DND-41 (cell line): ENCODE measurements around the gene RPL15.
"Not testable (repeated sequence)": the region's sequence is repeated elsewhere in the genome, so short reads cannot be mapped to it uniquely, and the experiment has no call there.

Experiments
- ATAC-seq: fragments of 200-7000 bp; cut with Tn5 transposase; 3 replicates; pipeline ENCODE4 v1.9.1; 2021; ENCODE audit warnings: low read depth; ENCODE audit not compliant: insufficient read depth
- DNase-seq: peaks from one replicate; pipeline ENCODE4 v3.0.0-alpha.2; 2020
- H2AFZ ChIP-seq: 2 replicates; pipeline ENCODE4 v1.6.0; 2012; ENCODE audit warnings: low read depth, low read length
- H3K27ac ChIP-seq: 2 replicates; pipeline ENCODE4 v1.5.1; 2012; ENCODE audit warnings: low read length, inconsistent platforms
- H3K27me3 ChIP-seq: fragments of 200-600 bp; sonication (generic); 2 replicates; pipeline ENCODE4 v1.6.0; 2012; ENCODE audit warnings: low read length, mild to moderate bottlenecking, inconsistent platforms; ENCODE audit not compliant: insufficient read depth, poor library complexity
- H3K36me3 ChIP-seq: 2 replicates; pipeline ENCODE4 v1.5.1; 2012; ENCODE audit warnings: low read length, inconsistent platforms; ENCODE audit not compliant: insufficient read depth
- H3K4me1 ChIP-seq: 2 replicates; pipeline ENCODE4 v1.5.1; 2012; ENCODE audit warnings: mild to moderate bottlenecking, low read length; ENCODE audit not compliant: insufficient read depth
- H3K4me2 ChIP-seq: 2 replicates; pipeline ENCODE4 v1.6.0; 2012; ENCODE audit warnings: mild to moderate bottlenecking, moderate library complexity, low read length, inconsistent platforms; ENCODE audit not compliant: insufficient read depth
- H3K4me3 ChIP-seq, 2 experiments: fragments of 200-600 bp in 1 of 2; shearing (Covaris generic) in 1 of 2; 2 replicates each; pipeline ENCODE4 v1.5.1; 2012 to 2016; ENCODE audit warnings: inconsistent platforms in 2 of 2, low read length in 2 of 2, mild to moderate bottlenecking in 2 of 2, low read depth in 1 of 2, moderate library complexity in 1 of 2
- H3K79me2 ChIP-seq: 2 replicates; pipeline ENCODE4 v1.6.0; 2012; ENCODE audit warnings: low read length, inconsistent platforms; ENCODE audit not compliant: insufficient read depth
- H3K9ac ChIP-seq: 2 replicates; pipeline ENCODE4 v1.6.0; 2012; ENCODE audit warnings: low read depth, mild to moderate bottlenecking, inconsistent platforms, low read length, moderate library complexity
- H3K9me3 ChIP-seq: 2 replicates; pipeline ENCODE4 v1.5.1; 2012; ENCODE audit warnings: low read length, moderate library complexity, mild to moderate bottlenecking, inconsistent platforms; ENCODE audit not compliant: insufficient read depth, severe bottlenecking
- H4K20me1 ChIP-seq: 2 replicates; pipeline ENCODE4 v1.6.0; 2012; ENCODE audit warnings: low read length; ENCODE audit not compliant: insufficient read depth
- EZH2 ChIP-seq: IDR thresholded peaks from 3 replicates; pipeline ENCODE4 v1.6.1; 2012; ENCODE audit warnings: borderline replicate concordance, low read depth, mild to moderate bottlenecking, moderate library complexity, low read length, inconsistent platforms; ENCODE audit not compliant: severe bottlenecking
- TF ChIP-seq, protein P1 (sequence below): IDR thresholded peaks from 2 replicates; pipeline ENCODE4 v1.5.1; 2012; ENCODE audit warnings: borderline replicate concordance, low read length, moderate library complexity, mild to moderate bottlenecking; ENCODE audit not compliant: poor library complexity, severe bottlenecking; ENCODE audit errors: extremely low read depth

Gene RPL15

DNA sequence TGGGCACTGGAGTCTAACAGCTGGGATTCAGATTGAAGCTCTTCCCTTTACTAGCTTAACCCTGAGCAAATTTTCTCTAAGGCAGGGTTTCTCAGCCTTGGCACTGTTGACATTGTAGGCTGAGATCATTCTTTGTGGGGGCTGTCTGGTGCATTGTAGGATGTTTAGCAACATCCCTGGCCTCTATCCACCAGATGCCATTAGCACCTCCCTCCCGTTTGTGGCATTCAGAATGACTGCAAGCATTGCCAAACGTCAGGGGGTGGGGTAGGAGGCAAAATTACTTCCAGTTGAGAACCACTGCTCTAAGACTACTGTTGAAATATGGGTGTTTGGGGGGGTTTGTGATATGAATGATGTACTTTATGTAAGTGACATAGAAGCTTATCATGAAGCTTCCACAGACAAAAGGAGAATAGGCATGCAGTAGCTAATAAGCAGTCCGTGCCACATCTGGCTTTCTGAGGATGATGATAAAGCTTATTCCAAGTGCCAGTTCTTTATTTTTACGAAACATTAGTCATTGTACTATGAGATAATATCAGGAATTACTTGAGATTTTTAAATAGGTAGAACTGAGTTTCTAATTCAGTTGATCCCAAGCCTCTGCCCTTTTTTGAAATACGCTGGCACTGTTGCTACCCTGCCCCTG is 39.5 kb upstream of the RPL15 start:
- Histone ChIP-seq H3K4me1 (no peaks in the 10 kb centered on the region), H3K4me3 (no peak overlapping the region), H3K27me3 (no peaks in the 10 kb centered on the region), H3K4me2 (no peak overlapping the region), H3K27ac (no peak overlapping the region), H3K9me3 (no peaks in the 10 kb centered on the region), H4K20me1 (peaks cover 30% of the 10 kb centered on the region), H2AFZ (no peak overlapping the region), H3K79me2 (peaks cover 28% of the 10 kb centered on the region; the same call in 1 of the 2 replicates), H3K36me3 (0 out of 2 replicates have a peak, but pooled peaks cover 4% of the 10 kb centered on the region), H3K9ac (no peak overlapping the region)
- TF ChIP-seq, protein P1, sequence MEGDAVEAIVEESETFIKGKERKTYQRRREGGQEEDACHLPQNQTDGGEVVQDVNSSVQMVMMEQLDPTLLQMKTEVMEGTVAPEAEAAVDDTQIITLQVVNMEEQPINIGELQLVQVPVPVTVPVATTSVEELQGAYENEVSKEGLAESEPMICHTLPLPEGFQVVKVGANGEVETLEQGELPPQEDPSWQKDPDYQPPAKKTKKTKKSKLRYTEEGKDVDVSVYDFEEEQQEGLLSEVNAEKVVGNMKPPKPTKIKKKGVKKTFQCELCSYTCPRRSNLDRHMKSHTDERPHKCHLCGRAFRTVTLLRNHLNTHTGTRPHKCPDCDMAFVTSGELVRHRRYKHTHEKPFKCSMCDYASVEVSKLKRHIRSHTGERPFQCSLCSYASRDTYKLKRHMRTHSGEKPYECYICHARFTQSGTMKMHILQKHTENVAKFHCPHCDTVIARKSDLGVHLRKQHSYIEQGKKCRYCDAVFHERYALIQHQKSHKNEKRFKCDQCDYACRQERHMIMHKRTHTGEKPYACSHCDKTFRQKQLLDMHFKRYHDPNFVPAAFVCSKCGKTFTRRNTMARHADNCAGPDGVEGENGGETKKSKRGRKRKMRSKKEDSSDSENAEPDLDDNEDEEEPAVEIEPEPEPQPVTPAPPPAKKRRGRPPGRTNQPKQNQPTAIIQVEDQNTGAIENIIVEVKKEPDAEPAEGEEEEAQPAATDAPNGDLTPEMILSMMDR, result no peak
- no peak for TF ChIP-seq EZH2
- DNase-seq, result no peak
- no peak for ATAC-seq

DNA sequence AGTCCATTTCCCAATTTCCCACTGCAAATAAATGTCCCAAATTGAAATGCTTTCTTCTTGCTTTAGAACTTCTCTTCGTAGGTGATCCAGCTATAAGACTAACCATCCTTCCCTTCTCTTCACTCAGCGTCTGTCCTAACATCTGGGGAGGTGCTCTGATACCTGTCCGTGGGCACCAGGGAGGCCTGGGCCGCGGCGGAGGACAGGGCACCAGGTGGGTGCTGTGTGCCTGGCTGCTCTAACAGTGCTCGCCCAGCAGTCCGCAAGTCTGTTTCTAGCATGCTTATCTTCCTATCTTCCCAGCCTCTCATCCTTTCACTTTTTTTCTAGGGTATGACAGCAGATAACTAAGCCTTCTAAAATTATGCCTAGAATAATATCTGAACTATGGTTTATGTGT is 37.4 kb upstream of the RPL15 start:
- TF ChIP-seq EZH2, result no peak
- TF ChIP-seq, protein P1, result no peak
- no peak for DNase-seq
- Histone ChIP-seq H3K4me2 (no peak overlapping the region), H3K4me1 (no peaks in the 10 kb centered on the region), H3K4me3 (no peak overlapping the region), H3K79me2 (peaks cover 26% of the 10 kb centered on the region; the same call in 1 of the 2 replicates), H3K9me3 (no peaks in the 10 kb centered on the region), H4K20me1 (peaks cover 34% of the 10 kb centered on the region), H3K9ac (no peak overlapping the region), H3K36me3 (0 out of 2 replicates have a peak, but pooled peaks cover 7% of the 10 kb centered on the region), H3K27me3 (no peaks in the 10 kb centered on the region), H3K27ac (no peak overlapping the region), H2AFZ (no peak overlapping the region)
- no peak for ATAC-seq

DNA sequence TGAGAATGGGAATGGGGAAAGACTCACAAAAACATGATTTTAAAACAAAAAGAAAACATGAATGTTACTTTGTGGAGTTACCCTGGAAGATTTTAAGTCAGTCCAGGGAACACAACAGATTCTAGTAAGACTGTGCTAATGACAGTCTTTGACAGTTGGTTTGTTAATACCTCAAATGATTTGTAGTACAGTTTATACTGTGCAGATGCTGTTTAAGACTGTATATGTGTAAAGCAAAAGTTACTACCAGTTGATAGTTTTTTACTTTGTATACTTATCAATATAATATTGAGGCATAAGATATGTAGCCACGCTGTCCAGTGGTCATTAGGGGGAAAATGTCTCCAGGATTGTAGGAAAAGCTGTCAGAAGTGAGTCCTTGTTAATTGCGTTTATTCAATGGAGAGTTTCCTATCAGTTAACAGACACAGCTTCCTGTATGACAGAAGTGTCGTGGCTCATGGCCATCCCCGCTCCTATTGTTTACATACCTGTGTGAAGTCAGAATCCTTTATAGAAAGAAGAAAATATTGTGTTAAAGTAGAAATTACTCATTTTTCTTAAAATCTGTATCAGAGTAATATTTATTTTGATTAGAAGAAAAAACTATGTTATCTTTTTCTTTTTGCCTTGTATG is 36.1 kb upstream of the RPL15 start:
- no peak overlapping the region for H3K9ac ChIP-seq
- ATAC-seq, result no peak
- no peaks in the 10 kb centered on the region for H3K27me3 ChIP-seq
- H3K4me1 ChIP-seq, result no peaks in the 10 kb centered on the region
- no peaks in the 10 kb centered on the region for H3K9me3 ChIP-seq
- peaks cover 30% of the 10 kb centered on the region; the same call in 1 of the 2 replicates for H3K79me2 ChIP-seq
- H3K4me3 ChIP-seq, result no peak overlapping the region
- no peak overlapping the region for H2AFZ ChIP-seq
- H3K4me2 ChIP-seq, result no peak overlapping the region
- TF ChIP-seq, protein P1, result no peak
- no peak for TF ChIP-seq EZH2
- H3K27ac ChIP-seq, result no peak overlapping the region
- peaks cover 27% of the 10 kb centered on the region for H4K20me1 ChIP-seq
- 0 out of 2 replicates have a peak, but pooled peaks cover 7% of the 10 kb centered on the region for H3K36me3 ChIP-seq
- no peak for DNase-seq

DNA sequence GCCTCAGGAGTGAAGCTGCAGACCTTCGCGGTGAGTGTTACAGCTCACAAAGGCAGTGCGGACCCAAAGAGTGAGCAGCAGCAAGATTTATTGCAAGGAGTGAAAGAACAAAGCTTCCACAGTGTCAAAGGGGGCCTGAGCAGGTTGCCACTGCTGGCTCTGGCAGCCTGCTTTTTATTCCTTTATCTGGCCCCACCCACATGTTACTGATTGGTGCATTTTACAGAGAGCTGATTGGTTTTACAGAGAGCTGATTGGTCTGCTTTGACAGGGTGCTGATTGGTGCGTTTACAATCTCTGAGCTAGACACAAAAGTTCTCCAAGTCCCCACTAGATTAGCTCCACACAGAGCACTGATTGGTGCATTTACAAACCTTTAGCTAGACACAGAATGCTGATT is 34.9 kb upstream of the RPL15 start:
- H3K4me2 ChIP-seq, H2AFZ ChIP-seq, ATAC-seq, H3K9ac ChIP-seq, H3K4me1 ChIP-seq, H3K27me3 ChIP-seq, H3K9me3 ChIP-seq, H3K27ac ChIP-seq, DNase-seq, H3K4me3 ChIP-seq, H3K36me3 ChIP-seq: not testable (repeated sequence)
- H3K79me2 ChIP-seq, result peaks cover 18% of the 10 kb centered on the region; the same call in 1 of the 2 replicates
- H4K20me1 ChIP-seq, result peaks cover 28% of the 10 kb centered on the region
